Skeletal muscle satellite cell (primary cell): ENCODE measurements around the gene SP6.

Experiments used
- H3K27me3 ChIP-seq: 2 replicates; pipeline ENCODE4 v1.7.0; 2013; ENCODE audit warnings: low read length; ENCODE audit not compliant: control insufficient read depth, insufficient read depth
- H3K36me3 ChIP-seq: 2 replicates; pipeline ENCODE4 v1.7.0; 2013; ENCODE audit warnings: mild to moderate bottlenecking, control low read depth, low read length; ENCODE audit not compliant: insufficient read depth
- H3K4me1 ChIP-seq: 2 replicates; pipeline ENCODE4 v1.7.0; 2013; ENCODE audit warnings: low read length; ENCODE audit not compliant: control insufficient read depth, insufficient read depth
- H3K4me2 ChIP-seq: 2 replicates; pipeline ENCODE4 v1.7.0; 2013; ENCODE audit warnings: mild to moderate bottlenecking, low read length
- H3K4me3 ChIP-seq: 2 replicates; pipeline ENCODE4 v1.7.0; 2013; ENCODE audit warnings: low read length
- H3K9ac ChIP-seq: 2 replicates; pipeline ENCODE4 v1.7.0; 2013; ENCODE audit warnings: mild to moderate bottlenecking, low read depth, low read length, moderate library complexity
- H3K9me3 ChIP-seq: replicated peaks from 2 replicates; pipeline ENCODE4 v1.7.0; 2013; ENCODE audit warnings: mild to moderate bottlenecking, control low read depth, low read length

SP6 gene

DNA sequence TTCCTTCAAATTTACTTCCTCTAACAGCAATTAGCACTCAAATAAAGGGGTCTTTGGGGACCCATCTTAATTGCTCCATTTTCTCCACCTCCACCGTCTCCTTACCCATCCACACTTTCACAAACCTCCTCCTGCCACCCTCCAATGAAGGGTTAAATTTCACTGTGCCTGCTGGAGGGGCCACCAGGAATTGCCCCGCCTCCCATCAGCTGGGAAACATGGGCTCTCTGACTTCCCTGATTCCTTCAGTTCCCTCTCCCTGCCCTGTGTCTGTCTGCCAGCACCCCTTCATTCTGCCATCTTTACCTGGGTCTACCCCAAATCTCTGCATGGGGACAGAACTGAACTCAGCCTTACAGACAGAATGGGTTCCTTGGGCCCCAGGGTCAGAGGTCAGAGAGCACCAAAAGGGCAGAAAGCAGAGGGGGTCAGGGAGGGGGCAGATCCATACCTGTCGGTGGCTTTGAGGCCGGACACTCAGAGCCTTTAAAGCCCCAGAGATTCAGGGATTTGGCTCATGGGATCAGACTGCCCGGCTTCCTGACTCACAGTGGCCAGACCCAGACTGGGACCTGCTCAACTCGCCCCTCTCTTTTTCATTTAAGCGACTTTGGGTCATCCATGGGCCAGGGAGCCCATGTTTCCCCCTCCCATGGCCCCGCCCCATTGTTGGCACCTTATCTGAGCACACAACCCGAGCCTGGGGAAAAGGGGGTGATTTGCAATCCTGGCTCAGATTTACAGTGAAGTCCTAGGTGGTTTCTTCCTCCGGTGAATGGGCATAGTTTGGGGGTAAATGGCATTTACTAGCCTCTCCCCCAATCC is 27.5 kb upstream of the SP6 start:
- Histone ChIP-seq H3K36me3 (no peaks in the 10 kb centered on the region), H3K9ac (no peak overlapping the region), H3K4me2 (peak overlapping the region; percentile 16), H3K27me3 (peaks cover 28% of the 10 kb centered on the region), H3K4me1 (peaks cover 19% of the 10 kb centered on the region), H3K9me3 (no peaks in the 10 kb centered on the region), H3K4me3 (no peak overlapping the region)

- peaks cover 15% of the 10 kb centered on the region for H3K4me1 ChIP-seq
- H3K27me3 ChIP-seq = peaks cover 37% of the 10 kb centered on the region
- no peaks in the 10 kb centered on the region for H3K36me3 ChIP-seq
- H3K9ac ChIP-seq = no peak overlapping the region
- H3K4me2 ChIP-seq = no peak overlapping the region
- H3K4me3 ChIP-seq = no peak overlapping the region
- no peaks in the 10 kb centered on the region for H3K9me3 ChIP-seq
Measured at GRCh38 chr17:47877368-47878034, 26.5 kb upstream of the SP6 start.

DNA sequence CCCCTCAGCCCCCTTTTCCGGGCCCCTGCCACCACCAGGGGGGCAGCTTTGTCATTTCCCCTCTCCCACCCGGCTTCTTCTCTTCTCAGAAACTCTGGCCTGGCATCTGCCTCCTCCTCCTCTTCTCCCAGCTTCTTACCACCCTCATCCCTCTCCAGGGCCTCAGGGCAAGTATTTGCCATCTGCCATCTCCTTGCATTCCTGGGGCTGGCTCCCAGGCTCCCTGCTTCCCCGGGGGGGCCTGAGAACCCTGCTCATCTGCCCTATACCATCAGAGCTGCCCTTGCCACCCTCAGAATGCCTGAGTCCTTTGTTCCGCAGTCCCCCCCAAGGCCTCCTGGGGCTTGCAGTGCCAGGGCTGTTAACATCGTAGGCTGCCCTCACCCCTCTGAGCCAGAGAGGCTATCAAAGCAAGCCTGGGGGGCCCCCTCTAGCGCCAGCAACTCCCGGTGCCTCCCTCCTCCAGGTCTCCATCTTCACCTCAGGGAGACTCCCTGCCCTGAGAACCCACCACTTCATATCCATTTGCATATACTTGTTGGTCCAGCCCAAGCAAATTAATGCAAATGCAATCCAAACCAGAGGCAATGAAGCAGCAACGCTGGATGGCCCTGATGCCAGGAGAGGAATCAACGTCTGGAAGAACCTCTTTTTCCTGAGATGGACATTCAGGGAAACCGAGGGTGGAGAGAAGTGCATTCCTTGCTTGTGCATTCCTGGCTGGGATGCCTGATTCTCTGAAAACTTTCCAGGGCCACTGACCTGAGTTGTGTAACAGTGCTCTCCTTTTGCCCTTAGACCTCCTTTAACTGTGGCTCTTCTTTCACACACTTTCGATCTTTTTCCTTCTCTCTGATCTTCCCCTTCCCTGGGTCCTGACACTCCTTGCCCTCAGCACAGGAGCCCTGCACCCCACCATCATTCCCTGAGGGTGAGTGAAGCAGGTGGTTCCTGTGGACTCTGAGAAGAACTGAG is 24.3 kb upstream of the SP6 start:
- peaks cover 8% of the 10 kb centered on the region for H3K4me1 ChIP-seq

DNA sequence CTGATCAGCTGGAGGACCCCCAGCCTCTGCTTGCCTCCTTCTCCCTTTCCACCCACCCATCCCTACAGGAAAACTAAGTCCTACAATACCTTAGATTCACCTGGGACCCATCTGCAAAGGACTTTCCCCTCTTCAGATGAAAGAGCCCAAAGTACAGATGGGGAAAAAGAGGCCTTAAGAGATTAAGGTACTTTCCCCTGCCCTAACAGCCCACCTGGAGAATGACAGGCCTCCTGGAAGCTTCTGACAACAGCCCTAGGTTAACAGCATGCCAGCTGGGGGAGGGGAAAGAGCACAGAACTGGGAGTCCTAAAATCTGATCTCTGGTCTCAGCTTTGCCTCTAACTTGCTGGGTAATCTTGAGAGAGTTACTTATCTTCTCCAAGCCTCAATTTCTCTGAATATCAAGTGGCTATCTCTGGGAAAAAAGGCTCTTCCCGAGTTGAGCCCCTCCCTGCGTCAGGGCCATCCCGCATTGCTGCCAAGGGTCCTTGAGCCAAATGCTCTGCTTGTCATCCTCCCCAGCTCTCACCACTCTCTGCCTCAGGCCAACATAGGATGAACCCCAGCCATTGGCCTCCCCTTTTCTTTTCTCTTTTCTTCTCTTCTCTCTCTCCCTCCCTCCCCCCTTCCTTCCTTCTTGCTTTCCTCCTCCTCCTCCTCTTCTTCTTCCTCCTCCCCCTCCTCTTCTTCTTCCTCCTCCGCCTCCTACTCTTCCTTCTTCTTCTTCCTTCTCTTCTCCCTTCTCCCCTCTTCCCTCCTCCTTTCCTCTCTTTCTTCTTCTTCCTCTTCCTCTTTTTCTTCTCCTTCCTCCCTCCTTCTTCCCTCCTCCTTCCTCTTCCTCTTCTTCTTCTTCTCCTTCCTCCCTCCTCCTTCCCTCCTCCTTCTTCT is 22.5 kb upstream of the SP6 start:
- H3K36me3 ChIP-seq = no peaks in the 10 kb centered on the region
- H3K4me2 ChIP-seq = no peak overlapping the region
- H3K9ac ChIP-seq = no peak overlapping the region
- H3K27me3 ChIP-seq = peaks cover 74% of the 10 kb centered on the region
- no peak overlapping the region for H3K4me3 ChIP-seq
- H3K4me1 ChIP-seq = peaks cover 4% of the 10 kb centered on the region
- H3K9me3 ChIP-seq = no peaks in the 10 kb centered on the region

More for the DNA sequence above, 24.3 kb upstream of the SP6 start:
- no peaks in the 10 kb centered on the region for H3K9me3 ChIP-seq
- no peaks in the 10 kb centered on the region for H3K36me3 ChIP-seq
- H3K4me2 ChIP-seq = no peak overlapping the region
- no peak overlapping the region for H3K4me3 ChIP-seq
- no peak overlapping the region for H3K9ac ChIP-seq
- H3K27me3 ChIP-seq = peaks cover 57% of the 10 kb centered on the region

GRCh38 chr17:47872651-47873161 is 21.7 kb upstream of the SP6 start:
- Histone ChIP-seq H3K4me3 (no peak overlapping the region), H3K4me2 (no peak overlapping the region), H3K9ac (no peak overlapping the region), H3K27me3 (peaks cover 75% of the 10 kb centered on the region), H3K36me3 (no peaks in the 10 kb centered on the region), H3K9me3 (no peaks in the 10 kb centered on the region), H3K4me1 (no peaks in the 10 kb centered on the region)

- H3K27me3 ChIP-seq = peaks cover 74% of the 10 kb centered on the region
- H3K9me3 ChIP-seq = no peaks in the 10 kb centered on the region
- H3K36me3 ChIP-seq = no peaks in the 10 kb centered on the region
- no peaks in the 10 kb centered on the region for H3K4me1 ChIP-seq
- no peak overlapping the region for H3K4me3 ChIP-seq
- no peak overlapping the region for H3K4me2 ChIP-seq
- no peak overlapping the region for H3K9ac ChIP-seq
Measured at GRCh38 chr17:47872019-47872650, 21.2 kb upstream of the SP6 start.

DNA sequence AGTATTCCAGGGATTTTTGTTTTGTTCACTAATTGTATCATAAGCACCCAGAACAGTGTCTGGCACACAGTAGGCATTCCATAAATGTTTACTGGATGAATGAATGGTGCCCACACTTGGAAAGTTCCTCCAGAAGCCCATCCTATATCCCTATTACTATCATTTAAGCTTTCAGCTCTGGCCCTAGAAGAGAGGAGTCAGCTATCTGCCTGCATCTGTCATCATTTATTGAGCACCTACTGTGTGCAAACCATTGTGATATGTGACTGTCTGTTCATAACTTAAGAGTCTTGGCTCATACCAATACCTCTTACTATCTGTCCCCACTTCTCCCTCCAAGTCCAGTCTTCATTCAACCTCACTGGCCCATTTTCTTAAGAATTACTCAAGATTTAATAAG is 20.1 kb upstream of the SP6 start:
- no peak overlapping the region for H3K4me3 ChIP-seq
- H3K4me1 ChIP-seq = no peaks in the 10 kb centered on the region

GRCh38 chr17:47870056-47870455 is 19.1 kb upstream of the SP6 start:
- H3K4me2 ChIP-seq = no peak overlapping the region
- H3K4me3 ChIP-seq = no peak overlapping the region
- peaks cover 68% of the 10 kb centered on the region for H3K27me3 ChIP-seq
- peaks cover 3% of the 10 kb centered on the region for H3K4me1 ChIP-seq
- no peaks in the 10 kb centered on the region for H3K36me3 ChIP-seq
- H3K9me3 ChIP-seq = no peaks in the 10 kb centered on the region
- no peak overlapping the region for H3K9ac ChIP-seq

More for the DNA sequence above, 20.1 kb upstream of the SP6 start:
- no peaks in the 10 kb centered on the region for H3K36me3 ChIP-seq
- H3K4me2 ChIP-seq = no peak overlapping the region
- H3K27me3 ChIP-seq = peaks cover 74% of the 10 kb centered on the region
- H3K9ac ChIP-seq = no peak overlapping the region
- H3K9me3 ChIP-seq = no peaks in the 10 kb centered on the region

DNA sequence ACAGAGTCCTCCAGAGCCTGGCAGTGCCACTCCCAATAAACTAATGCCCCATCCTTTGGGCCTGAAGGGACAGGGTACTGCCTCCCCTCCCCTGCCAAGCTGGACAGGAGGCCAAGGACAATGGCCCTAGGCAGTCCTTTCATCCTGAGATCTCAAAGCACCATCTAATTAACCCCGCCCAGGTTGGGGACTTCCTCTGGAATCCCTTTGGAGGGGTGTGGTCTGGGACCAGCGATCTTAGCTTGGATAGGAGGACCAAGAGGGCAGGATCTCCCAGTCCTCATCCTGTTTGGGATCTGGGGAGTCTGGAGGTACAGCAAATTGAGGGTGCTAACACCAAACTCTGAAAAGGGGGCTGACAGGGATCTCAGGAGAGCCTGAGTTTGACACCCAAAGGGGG is 18.2 kb upstream of the SP6 start:
- H3K4me1 ChIP-seq = peaks cover 10% of the 10 kb centered on the region
- no peak overlapping the region for H3K4me3 ChIP-seq
- H3K27me3 ChIP-seq = peaks cover 59% of the 10 kb centered on the region

GRCh38 chr17:47867813-47868533 is 17.0 kb upstream of the SP6 start:
- Histone ChIP-seq H3K4me2 (no peak overlapping the region), H3K4me3 (no peak overlapping the region), H3K9me3 (no peaks in the 10 kb centered on the region), H3K27me3 (peaks cover 49% of the 10 kb centered on the region), H3K4me1 (peaks cover 14% of the 10 kb centered on the region), H3K36me3 (no peaks in the 10 kb centered on the region), H3K9ac (no peak overlapping the region)

More for the DNA sequence above, 18.2 kb upstream of the SP6 start:
- Histone ChIP-seq H3K36me3 (no peaks in the 10 kb centered on the region), H3K9me3 (no peaks in the 10 kb centered on the region), H3K4me2 (no peak overlapping the region), H3K9ac (no peak overlapping the region)
